Large intestine (tissue), 3 donors: ENCODE results near the gene HBA1. TPM values are rescaled to one million over a fixed set of nuclear protein-coding genes. Genes with fewer than 3 reads are reported as not detected.
"Not testable (repeated sequence)": the region's sequence is repeated elsewhere in the genome, so short reads cannot be mapped to it uniquely, and the experiment has no call there.

Experiments
- DNase-seq, 2 donors: peaks; one replicate each; pipeline versions ENCODE4 v3.0.0 to v3.0.0-alpha.2; 2013
- H3K27ac ChIP-seq: one replicate; pipeline ENCODE4 v1.5.1; 2013; ENCODE audit warnings: low read length
- H3K27me3 ChIP-seq: 2 replicates; pipeline ENCODE4 v1.6.1; 2013; ENCODE audit warnings: low read length; ENCODE audit not compliant: control insufficient read depth, insufficient read depth
- H3K36me3 ChIP-seq: 2 replicates; pipeline ENCODE4 v1.6.1; 2013; ENCODE audit warnings: low read length; ENCODE audit not compliant: control insufficient read depth, insufficient read depth
- H3K4me1 ChIP-seq: one replicate; pipeline ENCODE4 v1.6.1; 2013; ENCODE audit warnings: low read length; ENCODE audit not compliant: control insufficient read depth, insufficient read depth
- H3K4me3 ChIP-seq: one replicate; pipeline ENCODE4 v1.5.1; 2013; ENCODE audit warnings: low read length
- H3K9me3 ChIP-seq: one replicate; pipeline ENCODE4 v1.6.1; 2013; ENCODE audit warnings: mild to moderate bottlenecking, low read depth, low read length, moderate library complexity; ENCODE audit not compliant: control insufficient read depth
- WGBS: methylation state at CpG from one replicate; pipeline ENCODE4 v1.1.5; 2013; ENCODE audit warnings: low lambda C conversion rate; ENCODE audit not compliant: insufficient coverage; 5-methylcytosine and 5-hydroxymethylcytosine counted together
- polyA plus RNA-seq: library from polyadenylated mRNA; unstranded; fragments of 120-200 nt; gene quantifications from one replicate; pipeline ENCODE4 v1.2.1, GENCODE V29; 2013

HBA1 gene
- polyA plus RNA-seq, 1 donor: 1,041 TPM

- Histone ChIP-seq H3K27ac (no peak overlapping the region), H3K9me3 (no peaks in the 10 kb centered on the region), H3K27me3 (peaks cover 5% of the 10 kb centered on the region), H3K4me1 (peaks cover 2% of the 10 kb centered on the region), H3K4me3 (no peak overlapping the region), H3K36me3 (no peaks in the 10 kb centered on the region)
- DNase-seq: no peak
- WGBS: no CpG with 5 or more reads among the region's 12 CpGs
Measured at GRCh38 chr16:142405-142967, 34.0 kb upstream of the HBA1 start.

- Histone ChIP-seq H3K36me3 (no peaks in the 10 kb centered on the region), H3K9me3 (no peaks in the 10 kb centered on the region), H3K27me3 (peaks cover 5% of the 10 kb centered on the region), H3K4me3 (no peak overlapping the region), H3K27ac (no peak overlapping the region), H3K4me1 (no peaks in the 10 kb centered on the region)
- WGBS: no CpG with 5 or more reads among the region's 6 CpGs
- DNase-seq: no peak
Measured at GRCh38 chr16:143047-143446, 33.4 kb upstream of the HBA1 start.

GRCh38 chr16:143456-143855, 33.0 kb upstream of the HBA1 start:
- no peak for DNase-seq
- no peak overlapping the region for H3K27ac ChIP-seq
- no CpG with 5 or more reads among the region's 6 CpGs for WGBS
- H3K27me3 ChIP-seq: peaks cover 6% of the 10 kb centered on the region
- H3K36me3 ChIP-seq: no peaks in the 10 kb centered on the region
- H3K4me3 ChIP-seq: no peak overlapping the region
- H3K4me1 ChIP-seq: no peaks in the 10 kb centered on the region
- no peaks in the 10 kb centered on the region for H3K9me3 ChIP-seq

GRCh38 chr16:144797-145252, 31.7 kb upstream of the HBA1 start:
- H3K27ac ChIP-seq: no peak overlapping the region
- H3K36me3 ChIP-seq: no peaks in the 10 kb centered on the region
- H3K4me3 ChIP-seq: no peak overlapping the region
- peaks cover 15% of the 10 kb centered on the region for H3K27me3 ChIP-seq
- WGBS: 83% methylated on average over 1 of the region's 14 CpGs
- no peaks in the 10 kb centered on the region for H3K9me3 ChIP-seq
- DNase-seq: no peak
- no peaks in the 10 kb centered on the region for H3K4me1 ChIP-seq

GRCh38 chr16:146646-147045, 29.8 kb upstream of the HBA1 start:
- H3K27me3 ChIP-seq: peaks cover 19% of the 10 kb centered on the region
- DNase-seq: no peak
- no peaks in the 10 kb centered on the region for H3K9me3 ChIP-seq
- no peaks in the 10 kb centered on the region for H3K36me3 ChIP-seq
- no peaks in the 10 kb centered on the region for H3K4me1 ChIP-seq
- 92% methylated on average over 2 of the region's 2 CpGs for WGBS
- H3K4me3 ChIP-seq: no peak overlapping the region
- no peak overlapping the region for H3K27ac ChIP-seq

GRCh38 chr16:149024-149660, 27.3 kb upstream of the HBA1 start:
- no peaks in the 10 kb centered on the region for H3K4me1 ChIP-seq
- no CpG with 5 or more reads among the region's 9 CpGs for WGBS
- H3K9me3 ChIP-seq: no peaks in the 10 kb centered on the region
- no peaks in the 10 kb centered on the region for H3K36me3 ChIP-seq
- DNase-seq: no peak
- no peak overlapping the region for H3K4me3 ChIP-seq
- H3K27me3 ChIP-seq: peaks cover 23% of the 10 kb centered on the region
- H3K27ac ChIP-seq: no peak overlapping the region

GRCh38 chr16:152141-153128, 24.0 kb upstream of the HBA1 start, which contains the start of gene HBZ:
HBZ (plus strand) TSS chr16:152644; CDS start chr16:152910, 266 bp downstream.
- peaks cover 4% of the 10 kb centered on the region for H3K9me3 ChIP-seq
- H3K4me1 ChIP-seq: peaks cover 6% of the 10 kb centered on the region
- 100% methylated on average over 1 of the region's 17 CpGs for WGBS
- no peak within 1 kb of the TSS for H3K4me3 ChIP-seq
- no peak for DNase-seq
- no peak within 1 kb of the TSS for H3K27ac ChIP-seq
- H3K27me3 ChIP-seq: peaks cover 44% of the 10 kb centered on the region
- H3K36me3 ChIP-seq: no peaks in the 10 kb centered on the region

GRCh38 chr16:153129-153521, 23.4 kb upstream of the HBA1 start:
- DNase-seq, H3K4me3 ChIP-seq, H3K9me3 ChIP-seq, H3K4me1 ChIP-seq, H3K27ac ChIP-seq, H3K36me3 ChIP-seq: not testable (repeated sequence)
- H3K27me3 ChIP-seq: peaks cover 45% of the 10 kb centered on the region
- 50% methylated on average over 2 of the region's 6 CpGs for WGBS

- no CpG with 5 or more reads among the region's 74 CpGs for WGBS
- H3K27ac ChIP-seq, H3K9me3 ChIP-seq, H3K4me1 ChIP-seq, H3K36me3 ChIP-seq, H3K4me3 ChIP-seq, DNase-seq: not testable (repeated sequence)
- peaks cover 47% of the 10 kb centered on the region for H3K27me3 ChIP-seq
Measured at GRCh38 chr16:153550-154216, 22.8 kb upstream of the HBA1 start.
